Hematopoietic multipotent progenitor cell treated with erythropoietin and hydrocortisone succinate and interleukin-3 and kit ligand, for 15 days (in vitro differentiated cells): Measurements from ENCODE around the gene B3GALT6.
"Not testable (repeated sequence)": the region's sequence is repeated elsewhere in the genome, so short reads cannot be mapped to it uniquely, and the experiment has no call there.

Source experiments
- DNase-seq: peaks from one replicate; pipeline ENCODE4 v3.0.0-alpha.2; 2015; ENCODE audit warnings: low spot score

Gene B3GALT6

GRCh38 chr1:1232208-1232795, at the start of gene B3GALT6:
TSS of gene B3GALT6 (plus strand) at chr1:1232237. CDS start at chr1:1232279, 42 bp downstream.
- no peak for DNase-seq

DNA sequence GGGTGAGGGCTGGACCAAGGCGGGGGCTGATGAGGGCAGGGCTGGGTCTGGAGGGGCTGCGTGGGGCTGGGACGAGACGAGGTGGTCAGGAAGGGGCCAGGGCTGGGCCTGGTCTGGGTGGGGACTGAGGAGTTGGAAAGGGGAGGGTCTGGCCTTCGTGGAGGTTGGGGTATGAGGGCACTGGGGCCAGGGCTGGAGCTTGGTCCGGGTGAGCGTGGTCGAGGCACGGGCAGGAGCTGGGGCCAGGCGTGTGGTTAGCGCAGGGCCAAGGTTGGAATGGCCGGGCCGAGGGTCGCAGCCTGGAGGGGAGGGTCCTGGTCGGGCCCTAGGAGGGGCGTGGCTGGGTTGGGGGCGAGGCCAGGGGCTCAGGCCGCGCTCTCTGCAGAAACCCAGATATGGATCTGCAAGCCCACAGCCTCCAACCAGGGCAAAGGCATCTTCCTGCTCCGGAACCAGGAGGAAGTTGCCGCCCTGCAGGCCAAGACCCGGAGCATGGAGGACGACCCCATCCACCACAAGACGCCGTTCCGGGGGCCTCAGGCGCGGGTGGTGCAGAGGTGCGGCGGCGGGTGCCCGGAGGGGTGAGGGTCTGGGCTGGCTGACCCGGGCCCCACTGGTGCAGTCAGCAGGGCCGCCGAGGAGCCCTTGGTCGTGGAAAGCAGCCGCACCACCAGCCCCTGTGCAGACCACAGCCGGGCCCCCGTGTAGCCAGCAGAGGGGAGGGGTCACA, 49.4 kb upstream of the B3GALT6 start:
- DNase-seq: no peak

GRCh38 chr1:1183221-1183747, 48.8 kb upstream of the B3GALT6 start:
- no peak for DNase-seq

- no peak for DNase-seq
These were observed 47.9 kb upstream of the B3GALT6 start for GRCh38 chr1:1183833-1184775.

- no peak for DNase-seq
These were observed 46.8 kb upstream of the B3GALT6 start for GRCh38 chr1:1185101-1185765.

- DNase-seq: no peak
These were observed 44.1 kb upstream of the B3GALT6 start for GRCh38 chr1:1187938-1188337.

GRCh38 chr1:1189111-1189510, 42.9 kb upstream of the B3GALT6 start:
- DNase-seq: no peak

- DNase-seq: no peak
These were observed 40.3 kb upstream of the B3GALT6 start for GRCh38 chr1:1191734-1192133.

GRCh38 chr1:1194723-1195122, 37.3 kb upstream of the B3GALT6 start:
- no peak for DNase-seq

GRCh38 chr1:1195726-1196125, 36.3 kb upstream of the B3GALT6 start:
- DNase-seq: not testable (repeated sequence)

DNA sequence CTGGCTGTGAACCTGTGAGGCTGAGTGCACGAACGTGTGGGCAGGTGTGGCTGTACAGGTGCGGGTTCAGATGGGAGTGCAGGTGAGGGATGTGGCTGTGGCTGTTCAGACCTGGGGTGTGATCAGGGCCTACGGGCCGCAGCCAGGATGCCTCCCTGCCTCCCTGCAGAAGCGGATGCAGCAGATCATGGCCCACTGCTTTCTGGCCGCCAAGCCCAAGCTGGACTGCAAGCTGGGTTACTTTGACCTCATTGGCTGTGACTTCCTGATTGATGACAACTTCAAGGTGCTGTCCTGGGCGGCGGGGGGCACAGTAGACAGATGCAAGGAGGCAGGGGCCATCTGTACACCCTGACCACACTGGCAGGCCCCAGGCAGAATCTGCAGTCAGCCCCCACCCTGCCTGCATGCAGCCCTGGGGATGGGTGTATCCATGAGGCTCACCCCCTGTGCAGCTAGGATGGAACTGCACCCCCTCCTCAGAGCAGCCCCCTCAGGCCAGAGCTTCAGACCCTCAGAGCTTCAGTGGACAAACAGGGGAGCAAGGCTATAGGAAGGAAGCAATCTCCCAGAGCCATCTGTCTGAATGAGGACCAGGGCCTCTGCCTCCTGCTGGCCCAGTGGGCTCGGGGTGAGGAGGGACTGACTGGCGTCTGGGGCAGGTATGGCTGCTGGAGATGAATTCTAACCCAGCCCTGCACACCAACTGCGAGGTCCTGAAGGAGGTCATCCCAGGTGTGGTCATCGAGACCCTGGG, 35.4 kb upstream of the B3GALT6 start:
- no peak for DNase-seq

DNA sequence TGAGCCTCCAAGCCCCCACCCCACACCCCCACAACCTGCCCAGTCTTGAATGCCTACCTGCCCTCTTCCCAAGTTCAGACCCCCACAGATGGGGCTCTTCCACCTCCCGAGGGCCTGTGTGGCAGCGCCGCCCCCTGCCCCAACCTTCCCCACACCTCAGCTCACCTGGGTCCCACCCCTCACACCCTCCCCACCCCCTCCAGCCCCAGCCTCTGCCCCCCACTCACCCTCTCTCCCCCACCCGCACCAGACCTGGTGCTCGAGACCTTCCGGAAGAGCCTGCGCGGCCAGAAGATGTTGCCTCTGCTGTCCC, 34.9 kb upstream of the B3GALT6 start:
- DNase-seq: no peak

- no peak for DNase-seq
These were observed 34.2 kb upstream of the B3GALT6 start for GRCh38 chr1:1197551-1198422.

DNA sequence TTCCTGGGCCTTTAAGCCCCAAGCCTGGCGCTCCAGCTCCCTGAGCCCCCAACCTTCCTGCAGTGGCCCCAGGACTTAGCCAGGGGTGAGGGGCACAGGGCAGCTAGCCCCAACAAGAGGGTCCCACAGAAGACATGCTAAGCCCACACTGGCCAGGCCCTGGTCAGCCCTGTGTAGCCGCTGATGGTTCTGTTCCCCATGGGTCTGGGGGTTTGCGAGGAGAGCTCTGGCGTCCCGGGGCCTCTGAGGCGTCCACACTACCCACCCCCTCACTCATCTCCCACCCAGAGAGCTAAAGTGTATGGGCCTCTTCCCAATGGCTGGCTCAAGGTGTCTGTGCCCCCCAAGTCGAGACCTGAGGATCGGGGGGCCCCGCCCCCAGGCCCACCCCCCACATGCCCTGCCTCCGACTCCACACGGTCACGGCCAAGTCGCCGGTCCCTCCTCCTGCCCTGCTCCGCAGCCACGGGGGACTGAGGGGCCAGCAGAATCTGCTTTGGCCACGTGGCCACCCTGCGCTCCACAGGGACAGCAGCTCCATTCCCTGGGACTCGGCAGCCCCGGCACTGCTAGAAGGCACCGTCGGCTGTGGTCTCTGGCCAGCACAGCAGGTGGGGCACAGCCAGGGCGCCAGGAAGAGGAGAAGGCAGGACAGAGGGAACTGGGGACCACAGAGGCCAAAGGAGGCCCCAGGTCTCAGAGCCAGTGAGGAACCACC, 33.5 kb upstream of the B3GALT6 start:
- no peak for DNase-seq

DNA sequence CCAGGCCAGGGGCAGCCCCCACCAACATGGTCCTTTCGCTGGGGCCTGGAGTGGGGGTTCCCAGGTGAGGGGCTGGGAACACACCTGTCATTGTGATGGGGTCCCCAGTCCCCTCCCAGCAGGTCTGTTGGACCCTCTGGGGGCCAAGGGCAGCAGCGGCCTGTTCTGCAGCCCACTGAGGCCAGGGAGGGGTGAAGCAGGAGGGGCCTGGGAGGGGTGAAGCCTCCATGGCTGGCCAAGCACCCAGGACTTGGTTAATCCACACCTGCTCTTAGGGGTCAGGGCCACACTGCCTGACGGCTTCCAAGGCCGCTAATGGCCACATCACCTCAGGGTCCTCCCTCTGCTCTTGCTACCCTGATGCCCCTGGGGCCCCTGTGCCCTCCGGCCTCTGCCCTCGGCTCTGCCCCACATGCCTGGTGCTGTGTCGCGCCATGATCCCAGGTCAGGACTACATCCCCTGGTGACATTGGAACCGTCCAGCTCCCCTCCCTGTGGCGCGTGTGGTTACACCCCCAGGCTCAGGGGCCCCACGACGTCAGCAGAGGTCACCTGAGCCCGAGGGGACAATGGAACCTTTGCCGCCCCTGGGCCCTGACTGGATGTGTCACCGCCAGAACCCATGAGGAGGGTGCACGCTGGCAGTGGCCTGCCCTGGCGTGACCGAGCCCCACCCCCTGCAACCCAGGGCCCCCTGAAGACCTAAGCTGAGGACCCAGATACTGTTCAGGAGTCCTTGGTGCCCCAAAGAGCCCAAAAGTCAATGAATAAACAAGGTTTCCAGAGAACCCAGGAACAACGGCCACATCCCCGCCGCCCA, 32.7 kb upstream of the B3GALT6 start:
- DNase-seq: no peak

GRCh38 chr1:1199961-1200875, 31.8 kb upstream of the B3GALT6 start:
- DNase-seq: no peak

GRCh38 chr1:1200876-1201810, 30.9 kb upstream of the B3GALT6 start:
- no peak for DNase-seq
